T-cell (primary cell): Measurements from ENCODE around the gene FCRL5. TPM values are rescaled to one million over a fixed set of nuclear protein-coding genes. Genes with fewer than 3 reads are reported as not detected.
"Not testable (repeated sequence)": the region's sequence is repeated elsewhere in the genome, so short reads cannot be mapped to it uniquely, and the experiment has no call there.

Source experiments
- ATAC-seq, 4 experiments: fragments of 200-7000 bp in 3 of 4; fragments of 150-1000 bp in 1 of 4; cut with Tn5 transposase; replicated peaks in 1 of 4; 1 replicate in 3 of 4; 2 replicates in 1 of 4; pipeline ENCODE4 v1.10.0; 2021; ENCODE audit warnings: moderate library complexity in 3 of 4, mild to moderate bottlenecking in 2 of 4, moderate number of reproducible peaks in 1 of 4
- CTCF ChIA-PET, 2 donors: fragments of 300-600 bp; sonication (Branson Sonifier 250); formaldehyde crosslinking; loops; one replicate each; lab custom pipeline; 2022; ENCODE audit warnings: antibody characterized with exemption in 2 of 2; lab: Charles Lee
- POLR2A ChIA-PET, 2 donors: fragments of 300-600 bp; sonication (Branson Sonifier 250); formaldehyde crosslinking; loops; one replicate each; lab custom pipeline; 2022; ENCODE audit warnings: antibody characterized with exemption in 2 of 2; lab: Charles Lee
- DNase-seq, 35 experiments: peaks; one replicate each; pipeline versions ENCODE4 v3.0.0 to v3.0.0-alpha.2; 2013 to 2023
- H3K27ac ChIP-seq: one replicate; pipeline ENCODE4 v1.5.1; 2013; ENCODE audit warnings: low read length
- H3K27me3 ChIP-seq, 2 experiments: replicated peaks in 1 of 2; 1 replicate in 1 of 2; 2 replicates in 1 of 2; pipeline versions ENCODE4 v1.6.1 to v1.7.0; 2013; ENCODE audit warnings: low read length in 1 of 2, mixed read lengths in 1 of 2; ENCODE audit not compliant: control insufficient read depth in 2 of 2, insufficient read depth in 2 of 2; ENCODE audit errors: extremely low read depth in 1 of 2
- H3K36me3 ChIP-seq, 2 donors: 1 replicate in 1 of 2; 2 replicates in 1 of 2; pipeline versions ENCODE4 v1.6.1 to v1.7.0; 2013; ENCODE audit warnings: low read length in 1 of 2; ENCODE audit not compliant: control insufficient read depth in 2 of 2, insufficient read depth in 1 of 2; ENCODE audit errors: extremely low read depth in 1 of 2
- H3K4me1 ChIP-seq, 2 experiments: 1 replicate in 1 of 2; 2 replicates in 1 of 2; pipeline versions ENCODE4 v1.6.1 to v1.7.0; 2013; ENCODE audit warnings: low read length in 2 of 2, mixed read lengths in 1 of 2; ENCODE audit not compliant: insufficient read depth in 2 of 2, control insufficient read depth in 1 of 2; ENCODE audit errors: extremely low read depth in 1 of 2
- H3K4me3 ChIP-seq, 2 donors: 1 replicate in 1 of 2; 2 replicates in 1 of 2; pipeline versions ENCODE4 v1.5.1 to v1.7.0; 2013; ENCODE audit warnings: mild to moderate bottlenecking in 2 of 2, low read length in 1 of 2, moderate library complexity in 1 of 2; ENCODE audit not compliant: control insufficient read depth in 1 of 2; ENCODE audit errors: extremely low read depth in 1 of 2
- H3K9me3 ChIP-seq: 2 replicates; pipeline ENCODE4 v1.7.0; 2013
- H3K27ac Mint-ChIP-seq, 2 donors: one replicate each; pipeline ENCODE4 v1.8.0; 2020 to 2021; ENCODE audit warnings: mild to moderate bottlenecking in 2 of 2, mixed read lengths in 2 of 2
- H3K27me3 Mint-ChIP-seq, 2 donors: one replicate each; pipeline ENCODE4 v1.8.0; 2021 to 2022; ENCODE audit warnings: mixed read lengths in 2 of 2
- H3K36me3 Mint-ChIP-seq: one replicate; pipeline ENCODE4 v1.8.0; 2021; ENCODE audit warnings: mixed read lengths
- H3K4me1 Mint-ChIP-seq, 3 donors: one replicate each; pipeline ENCODE4 v1.8.0; 2020 to 2022; ENCODE audit warnings: mixed read lengths in 3 of 3, mild to moderate bottlenecking in 1 of 3
- H3K4me3 Mint-ChIP-seq, 3 donors: one replicate each; pipeline ENCODE4 v1.8.0; 2020 to 2022; ENCODE audit warnings: mild to moderate bottlenecking in 3 of 3, mixed read lengths in 3 of 3, moderate library complexity in 3 of 3
- H3K9me3 Mint-ChIP-seq, 3 donors: one replicate each; pipeline ENCODE4 v1.8.0; 2020 to 2022; ENCODE audit warnings: mixed read lengths in 3 of 3
- WGBS: methylation state at CpG from one replicate; pipeline ENCODE4 v1.1.5; 2013; ENCODE audit warnings: missing lambda C conversion rate; ENCODE audit not compliant: insufficient coverage; 5-methylcytosine and 5-hydroxymethylcytosine counted together
- total RNA-seq, 35 experiments: library from RNA in 6 of 35; stranded (reverse) in 6 of 35; fragments of 120-200 nt in 1 of 35; gene quantifications; one replicate each; pipeline versions ENCODE4 v1.2.1 to v1.2.4 and lab custom pipeline; 2013 to 2026

The FCRL5 gene
- total RNA-seq, 5 donors from 2014 or later (not counting 1 experiment from before 2014, with no cell fraction given): 0.28 to 1.6 (median 0.76) TPM

- no peak for DNase-seq
- Mint-ChIP-seq H3K4me1 (peaks cover 0 to 6% (median 5%) of the 10 kb centered on the region in 3 donors), H3K4me3 (no peak overlapping the region), H3K9me3 (no peaks in the 10 kb centered on the region), H3K27ac (no peak overlapping the region), H3K36me3 (no peaks in the 10 kb centered on the region), H3K27me3 (peaks cover 17 to 25% of the 10 kb centered on the region in 2 donors)
- WGBS: 87% methylated on average over 7 of the region's 14 CpGs
- Histone ChIP-seq H3K27ac (no peak overlapping the region), H3K4me3 (no peak overlapping the region), H3K27me3 (peaks cover 0 to 2% of the 10 kb centered on the region in 2 experiments), H3K36me3 (no peaks in the 10 kb centered on the region), H3K9me3 (no peaks in the 10 kb centered on the region), H3K4me1 (no peaks in the 10 kb centered on the region)
- ChIA-PET POLR2A (no interaction called here), CTCF (interaction anchor here in 1 of 2 donors (0.7 kb wide), 1 partner anchor 395 kb away, joined by 3 read pairs; no protein-coding TSS in a partner anchor)
- no peak for ATAC-seq
Measured at GRCh38 chr1:157566484-157567300, 14.4 kb upstream of the FCRL5 start.

GRCh38 chr1:157562515-157562914, 10.2 kb upstream of the FCRL5 start:
- no peaks in the 10 kb centered on the region for H3K36me3 Mint-ChIP-seq
- peaks cover 11 to 25% of the 10 kb centered on the region in 2 donors for H3K27me3 Mint-ChIP-seq
- WGBS: 0% methylated on average over 1 of the region's 2 CpGs
- Histone ChIP-seq H3K4me3 (no peak overlapping the region), H3K4me1 (no peaks in the 10 kb centered on the region), H3K27ac (no peak overlapping the region), H3K36me3 (no peaks in the 10 kb centered on the region), H3K27me3 (peaks cover 0 to 2% of the 10 kb centered on the region in 2 experiments), H3K9me3 (no peaks in the 10 kb centered on the region)
- H3K4me3 Mint-ChIP-seq: no peak overlapping the region
- DNase-seq: no peak
- H3K27ac Mint-ChIP-seq: no peak overlapping the region
- peaks cover 0 to 6% (median 5%) of the 10 kb centered on the region in 3 donors for H3K4me1 Mint-ChIP-seq
- no peak for ATAC-seq
- POLR2A ChIA-PET: no interaction called here
- CTCF ChIA-PET: interaction anchor here in 1 of 2 donors (0.9 kb wide), 1 partner anchor 1943 kb away, joined by 3 read pairs; no protein-coding TSS in a partner anchor
- H3K9me3 Mint-ChIP-seq: no peaks in the 10 kb centered on the region

- ATAC-seq (no peak), DNase-seq (no peak)
- H3K27me3 Mint-ChIP-seq: peaks cover 5 to 6% of the 10 kb centered on the region in 2 donors
- Histone ChIP-seq H3K27ac (no peak overlapping the region), H3K9me3 (no peaks in the 10 kb centered on the region), H3K36me3 (no peaks in the 10 kb centered on the region), H3K27me3 (no peaks in the 10 kb centered on the region), H3K4me3 (no peak overlapping the region), H3K4me1 (no peaks in the 10 kb centered on the region)
- ChIA-PET CTCF (no interaction called here), POLR2A (no interaction called here)
- H3K36me3 Mint-ChIP-seq: no peaks in the 10 kb centered on the region
- no peak overlapping the region for H3K27ac Mint-ChIP-seq
- no peaks in the 10 kb centered on the region for H3K9me3 Mint-ChIP-seq
- no CpG with 5 or more reads among the region's 2 CpGs for WGBS
- H3K4me3 Mint-ChIP-seq: no peak overlapping the region
- H3K4me1 Mint-ChIP-seq: peaks cover 0 to 6% (median 5%) of the 10 kb centered on the region in 3 donors
Measured at GRCh38 chr1:157558119-157558518, 5.8 kb upstream of the FCRL5 start.

- H3K27me3 ChIP-seq, CTCF ChIA-PET, H3K27ac ChIP-seq, H3K36me3 Mint-ChIP-seq, ATAC-seq, H3K4me1 ChIP-seq, H3K36me3 ChIP-seq, H3K9me3 Mint-ChIP-seq, H3K4me3 Mint-ChIP-seq, H3K9me3 ChIP-seq, POLR2A ChIA-PET, H3K4me3 ChIP-seq, DNase-seq, H3K27ac Mint-ChIP-seq: not testable (repeated sequence)
- WGBS: no CpG with 5 or more reads among the region's 1 CpG
- Mint-ChIP-seq H3K27me3 (peaks cover 10 to 11% of the 10 kb centered on the region in 2 donors), H3K4me1 (peaks cover 2 to 11% (median 2%) of the 10 kb centered on the region in 3 donors)
Measured at GRCh38 chr1:157548081-157548480, 4.2 kb downstream of the FCRL5 start.

- no peaks in the 10 kb centered on the region for H3K36me3 ChIP-seq
- no peaks in the 10 kb centered on the region for H3K4me1 Mint-ChIP-seq
- H3K36me3 Mint-ChIP-seq: no peaks in the 10 kb centered on the region
- no peaks in the 10 kb centered on the region for H3K9me3 ChIP-seq
- POLR2A ChIA-PET: no interaction called here
- H3K9me3 Mint-ChIP-seq: no peaks in the 10 kb centered on the region
- peaks cover 31 to 40% of the 10 kb centered on the region in 2 donors for H3K27me3 Mint-ChIP-seq
- H3K27ac ChIP-seq: no peak overlapping the region
- CTCF ChIA-PET: no interaction called here
- peaks cover 0 to 5% of the 10 kb centered on the region in 2 experiments for H3K27me3 ChIP-seq
- no peak overlapping the region for H3K27ac Mint-ChIP-seq
- 81% methylated on average over 5 of the region's 6 CpGs for WGBS
- H3K4me3 ChIP-seq: no peak overlapping the region
- H3K4me1 ChIP-seq: no peaks in the 10 kb centered on the region
- no peak for DNase-seq
- H3K4me3 Mint-ChIP-seq: no peak overlapping the region
- ATAC-seq: no peak
Measured at GRCh38 chr1:157542676-157543075, 9.6 kb downstream of the FCRL5 start.

- Histone ChIP-seq H3K36me3 (no peaks in the 10 kb centered on the region), H3K27me3 (no peaks in the 10 kb centered on the region), H3K27ac (no peak overlapping the region), H3K4me1 (no peaks in the 10 kb centered on the region), H3K4me3 (no peak overlapping the region), H3K9me3 (no peaks in the 10 kb centered on the region)
- no peak overlapping the region for H3K4me3 Mint-ChIP-seq
- H3K27ac Mint-ChIP-seq: no peak overlapping the region
- H3K36me3 Mint-ChIP-seq: no peaks in the 10 kb centered on the region
- POLR2A ChIA-PET: no interaction called here
- H3K27me3 Mint-ChIP-seq: peaks cover 29 to 53% of the 10 kb centered on the region in 2 donors
- no peaks in the 10 kb centered on the region for H3K4me1 Mint-ChIP-seq
- no peaks in the 10 kb centered on the region for H3K9me3 Mint-ChIP-seq
- 53% methylated on average over 2 of the region's 3 CpGs for WGBS
- ATAC-seq: no peak
- CTCF ChIA-PET: no interaction called here
- DNase-seq: no peak
Measured at GRCh38 chr1:157540852-157541251, 11.5 kb downstream of the FCRL5 start.
